Ovary (tissue), 9 donors: ENCODE results near the gene CTNNA3. TPM values are rescaled to one million over a fixed set of nuclear protein-coding genes. Genes with fewer than 3 reads are reported as not detected.

Experiments used
- DNase-seq, 5 donors: peaks; one replicate each; pipeline ENCODE4 v3.0.0-alpha.2; 2019 to 2020
- H3K27ac ChIP-seq, 2 donors: fragments of 200-600 bp; one replicate each; pipeline versions ENCODE4 v1.5.1 to v1.8.0; 2019 to 2022
- H3K27me3 ChIP-seq: fragments of 200-600 bp; one replicate; pipeline ENCODE4 v1.8.0; 2022
- H3K36me3 ChIP-seq: fragments of 200-600 bp; sonication (generic); one replicate; pipeline ENCODE4 v1.5.1; 2019
- H3K4me1 ChIP-seq: one replicate; pipeline ENCODE4 v1.8.1; 2013; ENCODE audit warnings: mild to moderate bottlenecking, moderate library complexity; ENCODE audit not compliant: insufficient read depth
- H3K4me3 ChIP-seq: fragments of 200-600 bp; sonication (generic); one replicate; pipeline ENCODE4 v1.5.1; 2017
- H3K9me3 ChIP-seq, 2 donors: fragments of 200-600 bp in 1 of 2; sonication (generic) in 1 of 2; one replicate each; pipeline versions ENCODE4 v1.5.1 to v1.8.1; 2013 to 2019; ENCODE audit warnings: mild to moderate bottlenecking in 1 of 2, moderate library complexity in 1 of 2
- EP300 ChIP-seq: sonication (generic); formaldehyde crosslinking; IDR thresholded peaks from one replicate; pipeline ENCODE4 v1.6.1; 2017; ENCODE audit warnings: antibody characterized with exemption
- POLR2A ChIP-seq: fragments of 450-650 bp; IDR thresholded peaks from one replicate; pipeline ENCODE4 v1.6.1; 2017; ENCODE audit warnings: antibody characterized with exemption, mild to moderate bottlenecking, moderate library complexity
- WGBS, 3 donors: extraction: QIAGEN DNeasy Blood & Tissue Kit in 1 of 3; methylation state at CpG; one replicate each; pipeline versions ENCODE4 v1.1.5 to v1.1.7; 2013 to 2017; 5-methylcytosine and 5-hydroxymethylcytosine counted together
- intact Hi-C, 4 donors: fragments of 100-400 bp; cut with DNase I; formaldehyde crosslinking; loops; one replicate each; pipeline versions ENCODE4 v1.11.0 to v1.15.1; 2022 to 2023
- polyA plus RNA-seq, 2 donors: library from polyadenylated mRNA; stranded (reverse); fragments of 200-250 nt in 1 of 2; fragments of 350-450 nt in 1 of 2; fragmentation: Illumina TruSeq in 1 of 2; extraction: RNeasy Lipid Tissue Mini Kit (QIAGEN cat#74804) in 1 of 2; gene quantifications; one replicate each; pipeline ENCODE4 v1.2.3, GENCODE V29; 2013 to 2014
- total RNA-seq, 7 donors: library from RNA; depleted of rRNA in 2 of 7; stranded (reverse); fragments of >200 nt in 2 of 7; fragmentation: NEBNext Ultra II Directional in 3 of 7; extraction: Animal tissue kit (Norgen Biotek cat#: 25700) in 3 of 7; gene quantifications; one replicate each; pipeline versions ENCODE4 v1.1.0 to v1.2.4, GENCODE V29; 2016 to 2023
- TF ChIP-seq, protein P1 (sequence below), 3 donors: fragments of 450-650 bp in 2 of 3; fragments of 200-600 bp in 1 of 3; IDR thresholded peaks; one replicate each; pipeline versions ENCODE4 v1.5.1 to v1.8.0; 2016 to 2022; ENCODE audit warnings: antibody characterized with exemption in 3 of 3, mild to moderate bottlenecking in 1 of 3
- donor health status: DM: no; HTN: no; CAD: no; lungs with moderate emphysema.
- donor health status: DM: no; HTN: no; CAD: no.
- donor health status: Bipolar disorder and iron deficiency.
- donor health status: DM: yes; HTN: yes; CAD: no.
- donor health status: DM: no; HTN: no; CAD: no.
- donor health status: DM: yes; HTN: yes; CAD: no.

The CTNNA3 gene
- total and polyA plus RNA-seq, 9 donors, result 1.9 to 9.7 (median 4.0) TPM

DNA sequence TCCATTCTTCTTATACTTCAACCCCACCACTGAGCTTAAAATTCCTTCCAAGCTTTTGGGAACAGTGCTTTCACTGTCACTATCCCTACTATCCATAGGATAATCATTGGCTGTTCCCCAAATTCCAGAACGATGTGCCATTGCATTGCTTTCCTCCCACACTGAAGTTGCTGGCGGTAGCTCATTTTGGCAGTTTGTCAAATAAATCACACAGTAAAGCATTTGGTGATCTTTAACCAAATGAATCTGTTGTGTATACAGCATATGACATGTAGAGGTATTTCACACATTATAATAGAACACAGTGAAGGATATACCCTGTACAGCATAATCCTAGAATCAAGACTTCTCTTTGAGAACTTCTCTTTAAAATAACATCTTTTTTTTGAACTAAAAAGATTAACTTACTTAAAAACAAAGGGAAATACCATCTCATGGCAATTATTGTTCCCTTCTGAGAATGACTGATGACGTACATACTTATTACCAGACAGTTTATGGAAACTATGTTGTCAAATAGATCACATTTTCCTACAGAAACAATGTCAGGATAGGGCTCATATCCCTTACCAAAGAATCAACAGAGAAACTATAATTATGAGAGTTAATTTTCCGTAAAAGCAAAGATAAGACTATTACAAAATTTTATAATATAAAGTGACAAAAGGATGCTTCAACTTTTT lies 93.6 kb downstream of the CTNNA3 start:
- TF ChIP-seq, protein P1, sequence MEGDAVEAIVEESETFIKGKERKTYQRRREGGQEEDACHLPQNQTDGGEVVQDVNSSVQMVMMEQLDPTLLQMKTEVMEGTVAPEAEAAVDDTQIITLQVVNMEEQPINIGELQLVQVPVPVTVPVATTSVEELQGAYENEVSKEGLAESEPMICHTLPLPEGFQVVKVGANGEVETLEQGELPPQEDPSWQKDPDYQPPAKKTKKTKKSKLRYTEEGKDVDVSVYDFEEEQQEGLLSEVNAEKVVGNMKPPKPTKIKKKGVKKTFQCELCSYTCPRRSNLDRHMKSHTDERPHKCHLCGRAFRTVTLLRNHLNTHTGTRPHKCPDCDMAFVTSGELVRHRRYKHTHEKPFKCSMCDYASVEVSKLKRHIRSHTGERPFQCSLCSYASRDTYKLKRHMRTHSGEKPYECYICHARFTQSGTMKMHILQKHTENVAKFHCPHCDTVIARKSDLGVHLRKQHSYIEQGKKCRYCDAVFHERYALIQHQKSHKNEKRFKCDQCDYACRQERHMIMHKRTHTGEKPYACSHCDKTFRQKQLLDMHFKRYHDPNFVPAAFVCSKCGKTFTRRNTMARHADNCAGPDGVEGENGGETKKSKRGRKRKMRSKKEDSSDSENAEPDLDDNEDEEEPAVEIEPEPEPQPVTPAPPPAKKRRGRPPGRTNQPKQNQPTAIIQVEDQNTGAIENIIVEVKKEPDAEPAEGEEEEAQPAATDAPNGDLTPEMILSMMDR (IDR thresholded peaks at IDR 0.05), result no peak
- TF ChIP-seq EP300, result no peak
- TF ChIP-seq POLR2A, result no peak
- Histone ChIP-seq H3K4me1 (no peaks in the 10 kb centered on the region), H3K27ac (no peak overlapping the region), H3K27me3 (no peaks in the 10 kb centered on the region), H3K4me3 (no peak overlapping the region), H3K36me3 (no peaks in the 10 kb centered on the region), H3K9me3 (no peaks in the 10 kb centered on the region)
- DNase-seq, result no peak
- intact Hi-C loops, result no loop called here
- 54 to 57% (median 56%) methylated on average over 4 of the region's 4 CpGs for WGBS, 3 donors

DNA sequence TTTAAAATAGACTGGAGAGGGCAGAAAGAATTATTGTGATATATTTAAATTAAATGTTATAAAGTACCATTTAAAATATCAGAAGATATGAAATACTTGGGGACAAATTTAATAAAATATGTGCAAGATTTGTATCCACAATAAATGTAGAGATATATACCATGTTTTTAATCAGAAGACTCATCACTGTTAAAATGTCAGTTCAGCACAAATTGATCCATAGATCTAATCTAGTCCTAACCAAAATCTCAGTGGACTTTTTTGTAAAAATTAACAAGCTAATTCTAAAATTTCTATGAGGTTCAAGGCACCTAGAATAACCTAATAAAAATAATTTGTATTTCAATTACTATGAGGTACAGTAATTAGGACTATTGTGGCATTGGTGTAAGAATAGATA lies 96.4 kb downstream of the CTNNA3 start:
- Histone ChIP-seq H3K27ac (no peak overlapping the region), H3K9me3 (no peaks in the 10 kb centered on the region), H3K4me3 (no peak overlapping the region), H3K27me3 (no peaks in the 10 kb centered on the region), H3K4me1 (no peaks in the 10 kb centered on the region), H3K36me3 (no peaks in the 10 kb centered on the region)
- DNase-seq, result no peak
- TF ChIP-seq POLR2A (no peak), EP300 (no peak)
- TF ChIP-seq, protein P1 (IDR thresholded peaks at IDR 0.05), result no peak
- intact Hi-C loops, result no loop called here

DNA sequence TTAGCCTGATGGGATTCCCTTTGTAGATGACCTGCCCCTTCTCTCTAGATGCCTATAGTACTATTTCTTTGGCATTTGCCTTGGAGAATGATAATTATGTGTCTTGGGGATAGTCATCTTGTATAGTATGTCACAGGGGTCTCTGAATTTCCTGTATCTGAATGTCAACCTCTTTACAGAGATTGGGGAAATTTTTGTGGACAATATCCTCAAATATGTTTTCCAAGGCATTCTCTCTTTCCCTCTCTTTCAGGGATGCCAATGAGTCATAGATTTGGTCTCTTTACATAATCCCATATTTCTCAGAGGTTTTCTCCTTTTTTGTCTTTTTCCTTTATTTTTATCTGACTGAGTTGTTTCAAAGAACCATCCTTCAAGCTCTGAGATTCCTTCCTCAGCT lies 99.4 kb downstream of the CTNNA3 start:
- Histone ChIP-seq H3K4me1 (no peaks in the 10 kb centered on the region), H3K36me3 (no peaks in the 10 kb centered on the region), H3K27me3 (no peaks in the 10 kb centered on the region), H3K9me3 (no peaks in the 10 kb centered on the region), H3K4me3 (no peak overlapping the region), H3K27ac (no peak overlapping the region)
- TF ChIP-seq POLR2A (no peak), EP300 (no peak)
- TF ChIP-seq, protein P1 (IDR thresholded peaks at IDR 0.05), result no peak
- DNase-seq, result no peak
- intact Hi-C loops, result no loop called here

DNA sequence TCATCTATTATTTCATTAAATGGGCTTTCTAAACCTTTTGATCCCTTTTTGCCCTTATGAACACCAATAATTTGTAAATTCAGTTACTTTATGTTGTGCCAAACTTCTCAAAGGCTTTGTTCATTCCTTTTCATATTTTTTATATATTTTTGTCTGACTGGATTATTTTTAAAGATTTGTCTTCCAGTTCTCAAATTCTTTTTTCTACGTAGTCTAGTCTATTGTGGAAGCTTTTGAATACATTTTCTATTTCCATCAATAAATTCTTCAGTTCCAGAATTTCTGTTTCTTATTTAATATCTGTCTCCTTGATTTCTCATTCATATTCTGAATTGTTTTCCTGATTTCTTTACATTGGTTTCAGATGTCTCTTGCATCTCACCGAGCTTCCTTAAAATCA lies 108.2 kb downstream of the CTNNA3 start:
- 80 to 85% (median 84%) methylated on average over 2 of the region's 2 CpGs for WGBS, 3 donors
- H3K9me3 ChIP-seq, result peaks cover 2 to 3% of the 10 kb centered on the region in 2 donors
- TF ChIP-seq EP300 (no peak), POLR2A (no peak)
- TF ChIP-seq, protein P1 (IDR thresholded peaks at IDR 0.05), result no peak
- intact Hi-C loops, result no loop called here
- H3K27ac ChIP-seq, result no peak overlapping the region
- H3K36me3 ChIP-seq, result no peaks in the 10 kb centered on the region
- H3K27me3 ChIP-seq, result no peaks in the 10 kb centered on the region
- no peaks in the 10 kb centered on the region for H3K4me1 ChIP-seq
- no peak overlapping the region for H3K4me3 ChIP-seq
- no peak for DNase-seq
